Gastrocnemius medialis (tissue), 4 donors: ENCODE data around the gene NOXO1.

Source experiments
- CTCF ChIP-seq, 5 experiments: fragments of 450-650 bp in 3 of 5; fragments of 200-600 bp in 2 of 5; sonication (generic) in 2 of 5; IDR thresholded peaks in 4 of 5; conservative IDR thresholded peaks in 1 of 5; 1 replicate in 4 of 5; 2 replicates in 1 of 5; pipeline ENCODE4 v1.5.1; 2016 to 2019; ENCODE audit warnings: antibody characterized with exemption in 5 of 5, mild to moderate bottlenecking in 3 of 5, moderate library complexity in 3 of 5
- POLR2A ChIP-seq, 2 donors: fragments of 450-650 bp; IDR thresholded peaks; one replicate each; pipeline ENCODE4 v1.6.1; 2017; ENCODE audit warnings: antibody characterized with exemption in 2 of 2, mild to moderate bottlenecking in 2 of 2, moderate library complexity in 2 of 2

- TF ChIP-seq CTCF (IDR thresholded peaks at IDR 0.05 in 4 of 5, conservative IDR thresholded peaks at IDR 0.05 in 1 of 5) (peak in 4 of 5 experiments; percentile 20 to 45 (median 35)), POLR2A (IDR thresholded peaks at IDR 0.05) (peak; percentile 29 to 54)
Measured at GRCh38 chr16:1983544-1984346, 2.5 kb upstream of the NOXO1 start, which contains the start of gene GFER.
